Smooth muscle cell (in vitro differentiated cells): Measurements from ENCODE around the gene RASGRP1. TPM values are rescaled to one million over a fixed set of nuclear protein-coding genes. Genes with fewer than 3 reads are reported as not detected.

Experiments
- DNase-seq: peaks from one replicate; lab custom pipeline; 2025; ENCODE audit not compliant: unreplicated experiment; lab: John Stamatoyannopoulos, UW
- H2AFZ ChIP-seq: fragments of 200-600 bp; sonication (generic); 2 replicates; pipeline ENCODE4 v1.6.0; 2016; ENCODE audit warnings: antibody characterized with exemption, low read depth, mild to moderate bottlenecking
- H3F3A ChIP-seq: fragments of 200-600 bp; sonication (generic); 2 replicates; pipeline ENCODE4 v1.6.0; 2017; ENCODE audit warnings: antibody characterized with exemption, low read depth
- H3K27ac ChIP-seq: fragments of 200-600 bp; sonication (generic); 2 replicates; pipeline ENCODE4 v1.5.1; 2016; ENCODE audit warnings: low read depth, mild to moderate bottlenecking
- H3K27me3 ChIP-seq: fragments of 200-600 bp; sonication (generic); 2 replicates; pipeline ENCODE4 v1.6.1; 2016; ENCODE audit warnings: low read depth, mild to moderate bottlenecking
- H3K36me3 ChIP-seq: fragments of 200-600 bp; sonication (generic); 2 replicates; pipeline ENCODE4 v1.5.1; 2016; ENCODE audit warnings: low read depth
- H3K4me1 ChIP-seq: fragments of 200-600 bp; sonication (generic); 2 replicates; pipeline ENCODE4 v1.5.1; 2016; ENCODE audit warnings: low read depth
- H3K4me2 ChIP-seq: fragments of 200-600 bp; sonication (generic); 2 replicates; pipeline ENCODE4 v1.6.0; 2016; ENCODE audit warnings: mild to moderate bottlenecking
- H3K4me3 ChIP-seq: fragments of 200-600 bp; sonication (generic); 2 replicates; pipeline ENCODE4 v1.5.1; 2016; ENCODE audit warnings: mild to moderate bottlenecking
- H3K79me2 ChIP-seq: fragments of 200-600 bp; sonication (generic); 2 replicates; pipeline ENCODE4 v1.6.0; 2016; ENCODE audit warnings: low read depth, mild to moderate bottlenecking
- H3K9ac ChIP-seq: fragments of 200-600 bp; sonication (generic); 2 replicates; pipeline ENCODE4 v1.6.0; 2016; ENCODE audit warnings: low read depth
- H3K9me3 ChIP-seq: fragments of 200-600 bp; sonication (generic); replicated peaks from 2 replicates; pipeline ENCODE4 v1.5.1; 2016; ENCODE audit warnings: low read depth
- H4K20me1 ChIP-seq: fragments of 200-600 bp; sonication (generic); 2 replicates; pipeline ENCODE4 v1.6.0; 2016; ENCODE audit warnings: low read depth
- WGBS: methylation state at CpG from one replicate; pipeline ENCODE4 v1.1.7; 2016; ENCODE audit warnings: low lambda C conversion rate; 5-methylcytosine and 5-hydroxymethylcytosine counted together
- polyA plus RNA-seq: library from polyadenylated mRNA; unstranded; fragments of >200 nt; fragmentation: Nextera tagmentation; extraction: Ambion mirVana; gene quantifications from 2 replicates; pipeline ENCODE4 v1.2.1, GENCODE V29; 2016
- total RNA-seq: library from RNA; depleted of rRNA; stranded (reverse); fragments of >200 nt; gene quantifications from 2 replicates; pipeline ENCODE4 v1.2.3, GENCODE V29; 2014
- TF ChIP-seq, protein P1 (sequence below): fragments of 200-600 bp; sonication (generic); IDR thresholded peaks from 2 replicates; pipeline ENCODE4 v1.5.1; 2017; ENCODE audit warnings: borderline replicate concordance, mild to moderate bottlenecking, antibody characterized with exemption; ENCODE audit not compliant: insufficient read depth, poor library complexity, severe bottlenecking

The RASGRP1 gene
- total and polyA plus RNA-seq, 2 experiments from 2014 or later, result 0.97 to 10.0 TPM

DNA sequence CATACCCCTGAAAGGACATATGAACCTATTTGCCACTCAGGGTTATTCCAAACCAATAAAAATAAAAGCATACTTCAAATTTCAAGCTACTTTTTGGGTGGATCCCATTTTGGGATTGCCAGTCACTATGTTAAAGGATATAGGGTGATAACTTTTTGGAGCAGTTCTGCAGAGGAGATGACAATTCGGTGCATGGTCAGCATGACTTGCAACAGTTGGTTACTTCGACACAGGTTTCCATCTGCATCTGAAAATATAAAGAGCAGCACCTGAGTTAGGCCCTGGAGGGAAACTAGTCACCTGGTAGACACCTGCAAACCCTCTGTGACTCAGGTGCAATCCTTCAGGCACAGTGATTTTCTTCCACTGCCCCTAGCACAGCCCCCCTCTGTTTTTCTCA, 38.5 kb downstream of the RASGRP1 start:
- 91% methylated on average over 2 of the region's 2 CpGs for WGBS
- Histone ChIP-seq H3K36me3 (no peaks in the 10 kb centered on the region), H2AFZ (no peak overlapping the region), H3K9me3 (no peaks in the 10 kb centered on the region), H4K20me1 (no peaks in the 10 kb centered on the region), H3K79me2 (no peaks in the 10 kb centered on the region), H3K4me1 (no peaks in the 10 kb centered on the region), H3K27ac (no peak overlapping the region), H3K27me3 (no peaks in the 10 kb centered on the region), H3F3A (no peaks in the 10 kb centered on the region), H3K9ac (no peak overlapping the region), H3K4me2 (no peak overlapping the region), H3K4me3 (no peak overlapping the region)
- TF ChIP-seq, protein P1, sequence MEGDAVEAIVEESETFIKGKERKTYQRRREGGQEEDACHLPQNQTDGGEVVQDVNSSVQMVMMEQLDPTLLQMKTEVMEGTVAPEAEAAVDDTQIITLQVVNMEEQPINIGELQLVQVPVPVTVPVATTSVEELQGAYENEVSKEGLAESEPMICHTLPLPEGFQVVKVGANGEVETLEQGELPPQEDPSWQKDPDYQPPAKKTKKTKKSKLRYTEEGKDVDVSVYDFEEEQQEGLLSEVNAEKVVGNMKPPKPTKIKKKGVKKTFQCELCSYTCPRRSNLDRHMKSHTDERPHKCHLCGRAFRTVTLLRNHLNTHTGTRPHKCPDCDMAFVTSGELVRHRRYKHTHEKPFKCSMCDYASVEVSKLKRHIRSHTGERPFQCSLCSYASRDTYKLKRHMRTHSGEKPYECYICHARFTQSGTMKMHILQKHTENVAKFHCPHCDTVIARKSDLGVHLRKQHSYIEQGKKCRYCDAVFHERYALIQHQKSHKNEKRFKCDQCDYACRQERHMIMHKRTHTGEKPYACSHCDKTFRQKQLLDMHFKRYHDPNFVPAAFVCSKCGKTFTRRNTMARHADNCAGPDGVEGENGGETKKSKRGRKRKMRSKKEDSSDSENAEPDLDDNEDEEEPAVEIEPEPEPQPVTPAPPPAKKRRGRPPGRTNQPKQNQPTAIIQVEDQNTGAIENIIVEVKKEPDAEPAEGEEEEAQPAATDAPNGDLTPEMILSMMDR, result no peak
- no peak for DNase-seq

DNA sequence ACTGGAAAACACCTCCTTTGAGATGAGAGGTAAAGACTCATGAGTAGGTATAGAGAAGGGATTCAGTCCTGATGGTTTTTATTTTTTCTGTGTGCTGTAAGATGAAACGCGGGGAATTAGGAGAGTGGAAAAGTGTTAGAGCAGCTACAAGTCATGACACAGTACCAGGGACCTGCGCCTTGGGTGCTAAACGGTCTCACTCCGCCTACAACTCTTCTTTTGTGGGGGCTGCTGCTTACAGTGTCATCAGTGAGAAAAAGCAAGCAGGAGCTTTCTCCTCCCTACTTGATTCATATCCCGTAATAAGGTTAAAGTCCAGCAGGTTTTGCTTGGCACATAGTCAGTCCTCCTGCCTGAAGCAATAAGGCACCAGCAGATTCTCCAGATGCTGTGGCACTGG, 39.1 kb downstream of the RASGRP1 start:
- Histone ChIP-seq H3K36me3 (no peaks in the 10 kb centered on the region), H3K4me2 (no peak overlapping the region), H3K9ac (no peak overlapping the region), H3F3A (no peaks in the 10 kb centered on the region), H3K79me2 (no peaks in the 10 kb centered on the region), H3K4me3 (no peak overlapping the region), H3K27ac (no peak overlapping the region), H4K20me1 (no peaks in the 10 kb centered on the region), H3K4me1 (no peaks in the 10 kb centered on the region), H3K27me3 (no peaks in the 10 kb centered on the region), H2AFZ (no peak overlapping the region), H3K9me3 (no peaks in the 10 kb centered on the region)
- DNase-seq, result no peak
- WGBS, result 95% methylated on average over 6 of the region's 6 CpGs
- TF ChIP-seq, protein P1, result no peak

DNA sequence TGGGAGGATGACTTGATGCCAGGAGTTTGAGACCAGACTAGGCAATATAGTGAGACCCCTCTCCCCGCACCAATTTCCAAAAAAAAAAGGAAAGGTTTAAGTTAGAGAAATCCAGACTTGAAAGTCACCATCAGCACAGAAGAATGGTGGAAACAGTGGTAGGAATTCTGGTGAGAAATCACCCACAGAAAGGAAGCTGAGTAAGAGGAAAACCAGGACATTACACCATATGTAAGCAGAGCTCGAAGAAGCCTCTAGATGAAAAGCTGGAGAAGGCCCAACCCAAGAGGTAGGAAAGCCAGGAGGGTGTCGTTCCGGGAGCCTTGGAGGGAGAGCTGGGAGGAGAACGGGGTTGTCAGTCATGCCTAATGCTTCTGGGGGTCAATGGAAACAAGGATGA, 40.5 kb downstream of the RASGRP1 start:
- whole genome bisulfite sequencing, result 94% methylated on average over 5 of the region's 5 CpGs
- no peak overlapping the region for H3K9ac ChIP-seq
- H3F3A ChIP-seq, result no peaks in the 10 kb centered on the region
- no peaks in the 10 kb centered on the region for H3K27me3 ChIP-seq
- no peaks in the 10 kb centered on the region for H3K9me3 ChIP-seq
- H3K36me3 ChIP-seq, result no peaks in the 10 kb centered on the region
- H4K20me1 ChIP-seq, result no peaks in the 10 kb centered on the region
- no peak overlapping the region for H3K4me3 ChIP-seq
- H3K27ac ChIP-seq, result no peak overlapping the region
- H3K79me2 ChIP-seq, result no peaks in the 10 kb centered on the region
- TF ChIP-seq, protein P1, result no peak
- no peak overlapping the region for H3K4me2 ChIP-seq
- H2AFZ ChIP-seq, result no peak overlapping the region
- H3K4me1 ChIP-seq, result no peaks in the 10 kb centered on the region
- no peak for DNase-seq

DNA sequence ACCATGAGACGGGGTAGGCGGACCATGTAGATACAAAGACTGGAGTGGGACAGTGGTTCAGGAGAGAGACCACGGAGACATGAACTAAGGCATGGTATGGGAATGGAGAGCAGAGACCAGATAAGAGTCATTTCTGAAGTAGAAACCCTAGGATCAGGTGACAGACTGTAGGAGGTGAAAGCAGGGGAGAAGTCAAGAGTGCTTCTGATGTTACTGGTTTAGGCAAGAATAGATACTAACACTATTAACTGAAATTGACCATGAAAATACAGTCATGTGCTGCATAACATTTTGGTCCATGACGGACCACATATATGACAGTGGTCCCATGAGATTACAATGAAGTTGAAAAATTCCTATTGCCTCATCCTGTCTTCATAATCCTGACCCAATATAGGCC, 41.7 kb downstream of the RASGRP1 start:
- Histone ChIP-seq H3F3A (no peaks in the 10 kb centered on the region), H3K4me3 (no peak overlapping the region), H3K4me2 (no peak overlapping the region), H3K79me2 (no peaks in the 10 kb centered on the region), H3K9ac (no peak overlapping the region), H3K36me3 (no peaks in the 10 kb centered on the region), H3K4me1 (no peaks in the 10 kb centered on the region), H3K9me3 (no peaks in the 10 kb centered on the region), H3K27me3 (no peaks in the 10 kb centered on the region), H2AFZ (no peak overlapping the region), H3K27ac (no peak overlapping the region), H4K20me1 (no peaks in the 10 kb centered on the region)
- WGBS, result 90% methylated on average over 4 of the region's 4 CpGs
- TF ChIP-seq, protein P1, result no peak
- no peak for DNase-seq
